Bone marrow (tissue), 2 donors: Measurements from ENCODE around the gene RHOH.

Experiments
- DNase-seq, 2 donors: peaks; one replicate each; lab custom pipeline; 2025; lab: John Stamatoyannopoulos, UW

The RHOH gene

DNA sequence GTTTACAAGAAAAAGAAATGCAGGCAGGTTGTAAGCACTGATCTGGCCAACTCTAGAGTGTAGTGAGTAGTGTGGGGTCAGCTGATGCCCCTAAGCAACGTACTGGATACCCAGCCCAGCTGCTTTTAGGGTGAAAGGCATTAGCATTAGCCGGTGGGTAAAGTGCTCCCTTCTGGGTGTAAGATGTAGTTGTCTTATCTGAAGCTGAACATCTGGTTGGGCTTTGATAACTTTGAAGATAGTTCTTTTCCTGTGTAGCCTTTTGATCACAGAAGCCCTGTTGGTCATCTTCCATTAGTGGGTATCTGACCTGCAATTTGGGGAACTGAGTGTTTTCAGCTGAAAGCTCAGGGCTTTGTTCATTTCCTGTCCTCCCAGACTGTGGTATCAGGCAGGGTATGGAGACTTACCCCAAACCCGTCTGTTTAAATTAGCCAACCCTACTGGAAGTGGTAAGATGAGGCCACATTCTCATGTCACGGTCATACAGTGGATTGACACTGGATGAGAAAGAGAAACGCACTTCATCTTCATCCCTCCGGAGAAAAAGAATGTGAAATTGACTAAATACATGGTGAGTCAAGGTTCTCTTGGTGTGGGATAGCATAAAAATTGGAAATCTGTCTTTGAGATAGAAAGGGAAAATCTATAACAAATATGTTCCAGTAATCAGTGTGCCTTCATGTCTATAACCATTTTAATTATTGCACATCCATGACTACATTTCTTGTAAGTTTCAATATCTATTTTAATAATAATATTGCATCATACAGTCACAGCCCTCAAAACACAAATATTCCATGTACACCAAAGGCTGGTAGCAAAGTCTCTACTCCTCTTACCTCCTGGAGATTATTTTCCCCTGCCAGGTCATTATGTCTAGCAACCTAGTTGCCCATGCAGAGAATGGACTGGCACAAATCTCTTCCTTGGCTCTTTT lies 8.7 kb downstream of the RHOH start:
- DNase-seq, result peak in 1 of 2 donors; percentile 73

DNA sequence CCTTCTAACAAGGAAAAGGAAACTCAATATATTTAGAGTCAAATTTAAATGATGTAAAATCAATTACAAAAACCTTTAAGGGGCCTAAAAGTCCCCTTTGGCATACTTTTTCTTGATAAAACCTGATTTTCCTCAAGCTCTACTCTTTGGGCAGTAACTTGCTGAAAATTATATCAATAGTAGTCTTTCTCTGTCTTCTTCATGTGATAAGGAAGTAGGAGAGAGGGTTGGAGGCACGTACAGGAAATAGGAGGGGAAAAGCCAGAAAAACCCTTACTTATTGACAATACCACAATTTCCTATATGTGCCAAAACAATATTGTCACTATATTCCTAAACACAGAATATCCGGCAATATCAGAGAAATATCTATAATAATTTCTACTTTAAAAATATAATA lies 9.6 kb downstream of the RHOH start:
- no peak for DNase-seq

DNA sequence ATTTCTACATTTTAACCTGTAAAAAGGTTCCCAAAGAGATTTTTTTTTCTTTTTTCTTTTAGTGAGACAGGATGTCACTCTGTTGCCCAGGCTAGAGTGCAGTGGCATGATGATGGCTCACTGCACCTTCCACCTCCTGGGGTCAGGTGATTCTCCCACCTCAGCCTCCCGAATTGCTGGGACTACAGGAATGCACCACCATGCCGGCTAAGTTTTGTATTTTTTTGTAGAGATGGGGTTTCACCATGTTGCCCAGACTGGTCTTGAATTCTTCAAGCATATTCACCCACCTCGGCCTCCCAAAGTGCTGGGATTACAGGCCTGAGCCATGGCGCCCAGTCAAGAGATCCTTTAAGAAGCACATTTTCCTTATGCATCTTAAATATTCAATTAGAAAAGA lies 12.6 kb downstream of the RHOH start:
- DNase-seq, result no peak

DNA sequence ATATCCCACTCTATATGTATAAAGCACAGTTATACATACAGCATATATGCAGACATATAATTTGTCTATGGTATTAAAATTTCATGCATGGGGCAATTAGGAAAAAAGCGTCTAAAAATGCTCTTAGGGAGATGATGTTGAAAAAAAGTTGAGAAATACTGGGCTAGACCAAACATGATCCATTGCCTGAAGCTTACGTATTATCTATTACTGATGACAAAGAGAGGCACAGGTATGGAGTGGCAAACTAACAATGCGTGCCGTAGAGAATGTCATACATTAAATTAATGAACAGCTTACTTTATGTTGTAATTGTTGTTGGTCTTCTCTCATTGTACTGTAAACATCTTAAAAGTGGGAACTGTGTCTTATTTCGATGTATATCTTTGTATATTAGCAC lies 13.9 kb downstream of the RHOH start:
- DNase-seq, result no peak

DNA sequence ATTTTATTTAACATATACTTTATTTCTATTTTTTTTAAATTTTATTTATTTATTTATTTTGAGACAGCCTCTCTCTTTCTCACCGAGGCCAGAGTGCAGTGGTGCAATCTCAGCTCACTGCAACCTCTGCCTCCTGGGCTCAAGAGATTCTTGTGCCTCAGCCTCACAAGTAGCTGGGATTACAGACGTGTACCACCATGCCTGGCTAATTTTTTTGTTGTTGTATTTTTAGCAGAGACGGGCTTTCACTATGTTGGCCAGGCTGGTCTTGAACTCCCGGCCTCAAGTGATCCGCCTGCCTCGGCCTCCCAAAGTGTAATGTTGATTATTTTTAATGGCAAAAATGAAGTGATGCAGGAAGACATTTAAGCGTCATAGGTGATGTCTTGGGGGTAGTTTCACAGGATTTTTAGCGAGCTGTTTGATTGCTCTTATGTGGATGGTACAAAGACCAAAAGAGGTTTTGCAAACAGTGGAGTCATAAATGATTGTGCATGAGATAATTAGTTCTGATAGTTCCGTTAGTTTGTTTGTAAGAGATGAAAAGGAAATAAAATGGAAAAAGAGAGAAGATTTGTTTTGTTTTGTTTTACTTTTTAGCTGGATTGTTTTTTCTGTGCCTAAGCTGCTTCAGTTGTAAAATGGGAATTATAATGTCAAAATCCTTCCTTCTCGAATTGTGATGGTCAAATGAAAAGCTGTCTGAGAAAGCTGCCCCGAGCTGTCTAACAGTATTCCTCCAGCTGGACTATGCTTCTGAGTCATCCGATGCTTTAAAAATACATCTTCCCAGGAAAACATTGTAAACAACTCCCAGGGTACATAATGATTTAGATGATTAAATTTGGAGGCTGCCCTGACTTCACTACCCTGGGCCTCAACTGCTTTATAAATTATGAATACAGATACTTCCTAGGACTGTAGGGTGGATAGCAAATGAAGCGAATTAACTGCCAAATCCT lies 14.7 kb downstream of the RHOH start:
- no peak for DNase-seq

DNA sequence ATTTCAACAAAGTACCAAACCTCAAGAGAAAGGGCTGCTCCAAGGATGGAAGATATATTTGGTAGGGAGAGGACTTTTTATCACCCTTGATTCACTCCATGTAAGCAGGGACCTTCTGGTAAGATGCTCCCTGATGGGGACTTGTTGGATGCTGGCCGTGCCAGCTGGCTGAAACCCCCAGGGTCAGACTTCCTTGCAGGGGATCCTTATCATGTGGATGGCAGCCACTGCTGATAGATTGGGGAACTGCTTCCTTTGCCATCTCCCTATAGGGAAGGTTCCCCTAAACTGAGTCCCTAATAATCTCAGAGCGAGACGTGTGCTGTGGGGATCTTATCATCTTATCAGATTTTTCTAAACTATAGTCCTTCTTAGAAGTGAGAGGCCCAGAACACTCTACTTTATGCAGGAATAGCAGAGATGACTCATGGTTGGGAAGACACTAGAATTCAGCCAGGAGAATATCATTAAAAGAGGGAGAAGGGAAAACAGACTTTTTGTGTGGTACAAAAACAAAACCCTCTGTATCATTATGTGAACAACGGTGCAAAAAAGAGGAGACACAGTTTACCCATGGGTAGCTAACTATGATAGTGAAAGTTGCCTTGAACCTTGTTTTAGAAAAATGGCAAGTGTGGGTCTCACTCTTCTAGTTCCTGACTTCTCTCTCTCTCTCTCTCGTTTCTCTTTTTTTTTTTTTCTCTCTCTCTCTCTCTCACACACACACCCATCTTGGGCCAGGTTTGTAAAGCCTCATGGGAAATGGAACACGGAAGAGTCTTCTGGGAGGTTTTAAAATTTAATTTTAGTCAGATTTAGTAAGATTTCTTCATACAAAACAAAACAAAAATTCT lies 16.1 kb downstream of the RHOH start:
- no peak for DNase-seq

DNA sequence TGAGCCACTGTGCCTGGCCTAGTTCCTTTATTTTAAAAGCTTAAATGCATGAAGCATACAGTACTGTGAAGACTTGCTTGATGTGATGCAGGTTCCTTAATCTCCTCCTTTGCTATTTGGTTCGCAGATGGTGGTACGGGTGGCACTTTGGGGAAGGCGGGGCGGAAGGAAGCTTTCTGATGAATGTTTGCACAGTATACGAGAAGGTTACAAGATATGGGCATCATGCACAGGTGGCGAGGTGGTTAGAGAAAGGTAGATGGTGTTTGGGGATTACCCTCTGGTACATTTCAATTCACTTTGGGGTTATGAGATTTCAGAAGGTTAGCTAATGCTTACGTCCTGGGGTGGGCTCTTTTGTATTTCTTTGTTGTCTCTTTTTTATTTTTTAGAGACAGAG lies 17.2 kb downstream of the RHOH start:
- DNase-seq, result no peak

DNA sequence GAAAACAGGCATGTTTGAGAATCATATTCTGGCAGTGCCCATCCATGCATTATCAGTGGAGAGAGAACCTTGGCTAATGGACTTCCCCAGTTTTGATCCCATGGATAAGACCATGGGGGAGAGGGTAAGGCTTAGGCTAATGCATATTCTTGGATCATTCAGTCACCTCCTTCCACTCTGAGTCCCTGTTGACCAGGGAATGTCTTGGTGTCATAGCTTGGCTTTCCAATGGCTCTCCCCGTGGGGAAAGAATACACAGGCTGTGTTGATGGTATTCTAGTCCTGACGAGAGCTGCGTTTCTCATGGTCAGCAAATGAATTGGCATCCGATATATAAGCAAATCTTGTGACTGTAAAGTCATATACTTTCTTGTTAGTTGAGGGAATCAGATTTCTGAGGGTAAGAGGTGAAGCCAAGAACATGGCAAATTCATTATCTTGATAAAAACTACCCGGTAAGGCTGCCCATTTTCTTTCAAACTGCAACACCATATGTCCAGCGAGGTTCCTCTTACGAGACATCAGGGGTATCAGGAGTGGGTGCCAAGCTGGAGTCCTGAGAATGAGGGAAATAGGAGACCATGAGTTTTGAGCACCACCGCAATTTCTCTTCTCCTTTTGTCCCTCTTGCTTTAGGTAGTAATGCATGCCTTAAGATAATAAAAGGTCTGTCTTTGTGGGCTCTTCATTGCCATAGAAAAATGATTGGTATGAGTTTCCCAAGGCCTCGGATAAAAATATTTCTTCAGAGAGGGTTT lies 18.0 kb downstream of the RHOH start:
- no peak for DNase-seq

DNA sequence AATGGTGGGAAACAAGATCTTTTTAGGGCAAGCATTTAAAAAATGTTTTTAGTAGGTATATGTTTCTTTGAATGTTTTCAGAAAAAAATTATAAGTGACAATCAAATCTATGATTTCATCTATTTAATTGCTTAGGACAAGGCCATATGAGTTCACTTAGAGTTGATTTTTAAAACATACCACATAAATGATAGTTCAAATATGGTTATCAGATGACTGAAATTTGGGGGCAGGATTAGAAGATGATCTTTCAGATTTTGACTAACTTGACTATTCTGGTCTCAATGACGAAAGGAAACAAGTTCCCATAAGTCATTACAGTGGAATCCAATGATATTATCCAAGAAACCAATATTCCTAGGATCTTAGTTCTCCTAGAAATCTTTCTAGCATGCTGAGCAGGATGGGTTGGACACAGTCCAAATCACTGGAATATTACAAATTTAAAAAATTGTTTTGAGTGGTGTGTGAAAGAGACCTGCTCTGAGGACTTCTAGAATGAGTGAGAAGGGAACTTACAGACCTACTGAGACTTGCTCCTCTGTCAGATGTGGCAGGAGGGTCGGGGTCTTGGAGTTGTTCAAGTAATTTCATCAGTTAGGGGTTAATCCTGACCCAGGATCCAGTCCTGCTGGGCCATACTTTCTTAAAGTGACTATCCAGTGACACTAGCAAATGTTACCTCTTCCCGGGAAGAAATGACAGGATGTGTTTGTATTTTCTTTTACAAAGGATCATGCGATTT lies 20.0 kb downstream of the RHOH start:
- no peak for DNase-seq

DNA sequence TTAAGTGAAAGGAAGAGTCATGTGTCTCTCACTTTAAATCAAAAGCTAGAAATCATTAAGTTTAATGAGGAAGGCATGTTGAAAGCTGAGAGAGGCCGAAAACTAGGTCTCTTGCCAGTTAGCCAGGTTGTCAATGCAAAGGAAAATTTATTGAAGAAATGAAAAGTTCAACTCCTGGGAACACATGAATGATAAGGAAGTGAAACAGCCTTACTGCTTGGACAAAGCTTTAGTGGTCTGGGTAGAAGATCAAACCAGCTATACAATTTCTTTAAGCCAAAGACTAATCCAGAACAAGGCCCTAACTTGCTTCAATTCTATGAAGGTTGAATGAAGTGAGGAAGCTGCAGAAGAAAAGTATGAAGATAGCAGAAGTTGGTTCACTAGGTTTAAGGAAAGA lies 24.9 kb downstream of the RHOH start:
- DNase-seq, result no peak

DNA sequence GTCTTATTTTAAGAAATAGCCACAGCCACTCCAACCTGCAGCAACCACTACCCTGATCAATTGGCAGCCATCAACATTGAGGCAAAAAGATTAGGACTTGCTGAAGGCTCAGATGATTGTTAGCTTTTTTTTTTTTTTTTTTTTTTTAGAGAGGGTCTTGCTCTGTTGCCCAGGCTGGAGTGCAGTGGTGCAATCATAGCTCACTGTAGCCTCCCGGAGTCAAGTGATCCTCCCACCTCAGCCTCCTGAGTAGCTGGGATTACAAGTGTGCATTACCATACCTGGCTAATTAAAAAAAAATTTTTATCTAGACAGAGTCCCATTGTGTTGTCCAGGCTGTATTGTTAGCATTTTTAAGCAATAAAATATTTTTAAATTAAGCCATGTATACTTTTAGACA lies 26.5 kb downstream of the RHOH start:
- DNase-seq, result no peak

DNA sequence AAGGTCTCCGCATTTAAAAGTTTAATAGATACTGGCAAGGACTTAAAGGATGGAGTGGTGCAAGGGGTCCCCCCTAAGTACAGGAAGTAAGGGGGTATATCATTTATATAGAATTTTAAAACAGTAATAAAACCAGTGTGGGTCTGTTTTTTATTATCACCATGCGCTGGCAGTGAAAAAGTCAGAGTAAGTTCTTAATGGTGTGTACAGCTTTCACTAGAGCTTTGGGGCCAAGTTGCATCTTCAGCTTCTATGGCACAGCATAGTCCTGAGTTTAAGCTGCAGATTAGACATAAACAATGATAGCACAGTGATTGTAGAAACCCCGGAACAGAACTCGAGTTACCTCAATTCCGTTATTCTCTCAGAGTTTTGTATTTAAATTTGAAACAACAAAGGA lies 27.6 kb downstream of the RHOH start:
- no peak for DNase-seq

DNA sequence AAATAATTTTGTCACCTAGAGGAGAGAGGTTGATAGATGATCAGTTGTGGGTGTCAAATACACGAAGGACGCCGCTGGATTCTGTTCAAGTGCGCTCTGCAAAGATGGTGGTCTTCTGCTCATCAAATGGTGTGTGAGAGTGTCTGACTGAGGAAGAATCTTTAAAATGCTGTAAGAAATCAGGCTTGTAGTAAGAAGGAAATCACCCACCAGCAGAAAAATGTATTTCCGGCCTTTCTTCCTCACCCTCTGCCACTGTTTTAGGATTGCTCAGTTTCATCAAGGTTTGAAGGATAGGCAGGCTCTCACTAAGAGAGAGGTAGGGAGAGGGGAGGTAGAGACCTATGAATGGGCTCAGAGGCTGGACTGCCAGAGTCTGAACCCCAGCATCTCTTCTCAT lies 28.7 kb downstream of the RHOH start:
- DNase-seq, result no peak

DNA sequence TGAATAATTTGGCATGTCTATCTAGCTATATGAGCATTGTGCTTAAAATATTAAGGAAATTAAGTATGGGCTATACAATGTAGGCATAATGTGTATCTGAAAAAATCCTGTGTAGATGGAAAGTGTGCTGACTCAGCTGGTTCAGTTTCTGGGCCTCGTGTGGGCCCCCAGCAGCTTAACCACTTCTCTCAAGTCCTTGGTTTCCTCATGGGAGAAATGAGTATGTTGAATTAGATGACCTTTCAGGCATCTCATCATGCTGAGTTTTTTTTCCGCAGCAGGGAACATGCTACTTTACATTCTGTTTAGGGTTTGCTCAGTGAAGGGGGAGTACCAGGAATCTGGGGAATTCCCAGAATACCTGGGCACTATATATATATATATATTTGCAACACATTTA lies 30.5 kb downstream of the RHOH start:
- no peak for DNase-seq

DNA sequence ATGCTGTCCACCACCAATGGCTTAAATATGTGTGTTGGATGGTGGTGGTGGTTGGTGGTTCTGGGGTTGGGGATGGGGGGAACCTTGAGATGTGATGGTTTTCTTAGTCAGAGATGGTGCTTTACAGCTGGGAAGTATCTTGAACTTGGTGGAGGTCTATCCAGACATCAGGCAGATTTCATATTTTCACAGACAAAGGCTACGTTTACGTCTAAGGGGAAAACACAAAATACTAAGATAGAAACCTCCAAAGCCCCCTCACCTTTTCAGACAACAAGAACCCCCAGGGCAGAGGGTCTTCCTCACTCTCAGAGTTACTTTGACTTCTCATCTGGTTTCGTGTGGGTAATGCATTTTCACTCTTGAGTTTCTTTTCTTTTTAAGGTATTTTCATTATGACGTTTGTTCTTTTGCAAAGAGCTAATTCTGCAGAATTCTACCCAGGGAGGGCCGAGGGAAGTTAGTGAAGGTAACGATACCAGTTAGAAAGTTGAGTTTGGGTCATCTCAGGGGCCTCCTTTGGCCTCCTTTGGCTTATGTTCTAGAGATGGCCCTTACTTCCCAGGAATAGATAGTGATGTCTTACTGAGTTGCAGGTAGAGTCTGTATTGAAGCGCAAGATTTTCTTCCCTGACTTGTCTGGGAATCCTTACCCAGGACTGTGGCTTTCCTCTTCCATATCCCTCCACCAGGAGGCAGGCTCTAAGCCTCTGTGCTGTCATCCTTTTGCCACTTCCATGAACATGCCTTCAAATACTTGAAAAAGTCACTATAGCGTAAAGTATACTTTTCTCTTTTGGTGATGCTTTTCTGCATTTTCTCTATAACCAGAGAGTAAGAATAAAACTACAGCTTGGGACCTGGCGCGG lies 31.9 kb downstream of the RHOH start:
- no peak for DNase-seq

DNA sequence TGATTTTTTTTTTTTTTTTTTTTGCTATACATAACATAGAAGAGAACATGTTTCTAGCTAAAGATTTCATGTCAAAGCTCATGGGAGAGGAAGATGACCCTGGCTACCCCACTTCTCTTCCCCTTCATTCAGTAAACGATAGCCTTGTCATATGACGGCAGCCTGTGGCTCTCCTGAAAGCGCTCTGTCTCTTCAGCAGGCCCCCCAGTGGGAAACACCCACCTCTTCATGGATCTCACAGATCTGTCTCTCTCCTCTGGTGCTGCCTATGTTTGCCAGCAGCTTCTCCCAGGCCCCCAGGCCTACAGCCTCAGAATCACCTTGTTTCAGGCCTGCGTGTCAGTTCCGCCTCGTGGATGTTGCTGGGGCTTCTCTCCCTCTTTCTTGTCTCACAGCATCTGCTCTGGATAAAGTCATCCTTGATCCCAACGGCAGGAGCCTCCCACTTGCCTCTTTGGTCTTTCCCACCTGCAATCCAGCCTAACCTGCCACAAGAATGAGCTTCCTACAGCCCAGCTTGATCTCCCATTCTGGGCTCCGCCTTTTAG lies 34.6 kb downstream of the RHOH start:
- no peak for DNase-seq

DNA sequence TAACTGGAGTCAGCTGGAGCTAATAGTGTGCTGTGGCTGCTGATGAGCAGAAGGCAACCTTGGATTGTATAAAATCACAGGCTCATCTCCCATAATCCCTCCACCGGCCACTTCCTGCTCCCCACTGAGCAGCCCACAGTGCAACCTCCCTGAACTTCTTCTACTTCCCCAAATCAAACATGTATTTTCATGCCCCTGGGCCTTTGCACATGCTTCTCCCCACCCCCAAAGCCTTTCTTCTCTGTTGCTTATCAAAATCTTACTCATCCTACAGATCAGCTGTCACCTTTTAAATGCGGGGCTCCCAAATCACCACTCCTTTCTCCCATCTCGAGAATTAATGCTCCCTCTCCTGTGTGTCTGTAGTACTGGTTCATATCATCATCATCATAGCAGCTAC lies 35.8 kb downstream of the RHOH start:
- DNase-seq, result no peak

DNA sequence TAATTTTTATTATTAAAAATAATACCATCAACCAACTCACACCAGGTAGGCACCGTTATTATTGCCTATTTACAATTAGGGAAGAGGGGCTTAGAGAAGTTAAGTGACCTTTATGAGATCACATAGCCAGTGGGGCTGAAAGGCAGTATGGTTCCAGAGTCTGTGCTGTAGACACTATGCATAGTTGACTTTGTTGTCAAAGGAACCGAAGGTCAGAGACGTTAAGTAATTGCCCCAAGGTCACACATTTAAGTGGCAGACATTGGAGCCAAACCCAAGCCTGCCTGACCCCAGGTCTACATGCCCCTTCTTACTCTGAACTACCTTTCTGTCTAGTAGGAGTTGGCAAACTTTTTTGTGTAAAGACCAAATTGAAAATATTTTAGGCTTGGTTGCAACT lies 36.4 kb downstream of the RHOH start:
- DNase-seq, result no peak

DNA sequence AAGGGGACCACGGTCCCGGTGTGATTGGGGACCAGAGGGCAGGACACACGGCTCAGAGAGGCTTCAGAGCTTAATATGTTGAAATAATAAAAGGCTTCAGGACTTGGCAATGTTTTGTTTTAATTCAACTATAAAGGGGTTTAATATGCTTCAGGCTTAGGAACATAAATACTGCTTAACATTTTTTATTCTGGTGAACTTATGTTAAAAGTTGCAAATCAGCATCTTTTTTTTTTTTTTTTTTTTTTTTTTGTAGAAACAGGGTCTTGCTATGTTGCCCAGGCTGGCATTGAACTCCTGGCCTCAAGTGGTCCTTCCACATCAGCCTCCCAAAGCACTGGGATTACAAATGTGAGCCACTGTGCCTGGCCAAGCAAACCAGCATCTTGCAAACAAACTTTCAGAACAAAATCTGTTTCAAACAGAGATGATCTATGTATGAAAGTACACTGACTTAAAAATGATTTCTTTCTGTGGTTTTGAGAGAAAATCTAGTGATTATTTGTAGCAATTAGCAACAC lies 37.7 kb downstream of the RHOH start:
- DNase-seq, result no peak
